Astrocyte of the cerebellum (primary cell): ENCODE results near the gene TRABD2B.

ENCODE experiments used
- DNase-seq: peaks from one replicate; pipeline ENCODE4 v3.0.0-alpha.2; 2011; ENCODE audit warnings: low read depth
- H3K4me3 ChIP-seq: 2 replicates; pipeline ENCODE4 v1.5.1; 2011; ENCODE audit warnings: mild to moderate bottlenecking, low read depth, low read length, moderate library complexity
- CTCF ChIP-seq: IDR thresholded peaks from 2 replicates; pipeline ENCODE4 v1.5.1; 2012; ENCODE audit warnings: low read length, low read depth, moderate library complexity, mild to moderate bottlenecking; ENCODE audit errors: missing control alignments
- in situ Hi-C: cut with HindIII; loops from 2 replicates; pipeline ENCODE4 v1.10.0; 2017; ENCODE audit warnings: low sequenced_read_pairs

Gene TRABD2B

DNA sequence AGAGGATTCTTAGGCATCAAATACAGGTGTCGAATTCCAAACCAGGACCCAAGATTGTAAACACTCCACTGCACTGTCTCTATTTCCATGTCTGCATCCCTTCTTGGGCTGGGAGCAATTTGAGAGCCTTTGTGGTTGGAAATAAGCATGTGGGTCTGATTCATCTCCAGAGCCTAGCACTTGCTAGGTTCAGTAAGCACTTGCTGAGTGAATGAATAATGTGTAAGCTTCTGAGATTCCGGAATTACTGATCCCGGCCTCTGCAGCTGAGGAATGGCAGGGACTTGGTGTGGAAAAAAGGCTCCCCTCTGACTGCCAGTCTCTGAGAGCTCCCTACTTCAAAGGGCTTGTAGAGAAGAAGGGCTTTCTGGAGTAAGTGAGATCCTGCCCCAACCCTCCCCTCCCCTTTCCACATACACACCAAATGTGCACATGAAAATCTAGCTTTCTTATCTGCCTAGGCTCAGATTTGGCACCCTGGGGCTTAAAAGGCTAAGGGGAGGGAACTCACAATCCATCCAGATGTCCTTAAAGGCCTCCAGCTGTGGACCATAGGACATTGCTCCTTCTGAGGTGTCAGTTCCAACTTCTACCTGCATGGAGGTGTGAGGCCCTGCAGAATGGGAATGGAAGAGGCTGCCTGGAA lies 39.6 kb upstream of the TRABD2B start:
- DNase-seq, result no peak
- no peak overlapping the region for H3K4me3 ChIP-seq
- in situ Hi-C loops, result loop anchor here (10.0 kb wide), 1 partner anchor 48 kb away; no protein-coding TSS in a partner anchor
- no peak for TF ChIP-seq CTCF

DNA sequence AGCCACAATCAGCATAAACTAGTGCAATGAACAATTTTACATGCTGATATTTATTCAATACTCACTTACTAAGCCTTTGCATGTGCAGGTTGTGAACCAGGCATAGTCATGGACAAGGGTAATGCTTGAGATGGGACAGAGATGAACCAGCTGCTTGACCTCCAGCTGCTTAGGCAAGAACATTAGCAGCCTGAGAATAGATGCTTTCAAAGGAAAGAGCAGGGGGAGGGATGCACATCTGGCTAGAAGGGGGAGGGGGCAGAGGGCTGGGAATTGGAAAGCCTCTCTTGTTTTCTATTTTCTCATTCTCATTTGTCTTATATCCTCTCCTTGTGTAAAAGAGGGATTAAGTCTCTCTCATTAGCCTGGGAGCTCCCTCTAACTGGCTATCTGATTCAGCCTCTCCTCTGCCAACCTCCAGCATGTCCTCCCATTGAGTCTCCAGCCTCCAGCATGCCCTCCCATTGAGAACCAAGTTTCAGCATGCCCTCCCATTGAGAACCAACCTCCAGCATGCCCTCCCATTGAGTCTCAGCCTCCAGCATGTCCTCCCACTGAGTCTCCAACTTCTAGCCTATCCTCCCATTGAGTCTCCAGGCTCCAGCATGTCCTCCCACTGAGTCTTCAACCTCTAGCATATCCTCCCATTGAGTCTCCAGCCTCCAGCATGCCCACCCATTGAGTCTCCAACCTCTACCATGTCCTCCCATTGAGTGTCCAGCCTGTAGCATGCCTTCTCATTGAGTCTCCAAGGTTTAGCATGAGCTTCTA lies 38.4 kb upstream of the TRABD2B start:
- no peak for TF ChIP-seq CTCF
- in situ Hi-C loops, result loop anchor here (10.0 kb wide), 1 partner anchor 49 kb away; no protein-coding TSS in a partner anchor
- no peak for DNase-seq
- H3K4me3 ChIP-seq, result no peak overlapping the region

DNA sequence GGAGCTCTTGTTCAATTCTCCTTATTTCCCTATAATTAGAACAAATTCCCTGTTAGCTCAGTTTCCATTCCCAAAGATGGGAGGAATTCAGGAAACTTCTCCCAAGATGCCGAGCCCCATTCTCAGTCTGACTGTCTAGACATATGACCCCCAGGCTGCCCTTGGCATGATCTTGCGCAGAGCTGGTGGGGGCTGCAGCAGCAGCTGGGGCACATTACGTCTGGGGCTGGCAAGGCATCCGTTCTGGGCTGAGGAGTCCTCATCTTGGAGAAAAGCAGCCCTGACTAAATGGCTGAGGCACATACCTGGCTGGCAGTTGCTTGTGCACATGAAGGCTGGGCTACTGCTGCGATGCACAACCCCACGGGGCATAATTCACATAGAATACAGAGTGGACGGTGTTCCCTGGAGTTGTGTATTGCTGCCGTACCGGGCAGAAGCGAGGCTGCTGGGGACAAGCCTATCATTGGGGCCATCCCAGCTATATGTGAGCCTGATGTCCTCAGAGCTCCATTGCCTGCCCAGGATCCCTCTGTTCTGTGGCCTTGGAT lies 36.4 kb upstream of the TRABD2B start:
- in situ Hi-C loops, result loop anchor here (10.0 kb wide), 1 partner anchor 51 kb away; no protein-coding TSS in a partner anchor
- no peak overlapping the region for H3K4me3 ChIP-seq
- TF ChIP-seq CTCF, result no peak
- DNase-seq, result no peak

DNA sequence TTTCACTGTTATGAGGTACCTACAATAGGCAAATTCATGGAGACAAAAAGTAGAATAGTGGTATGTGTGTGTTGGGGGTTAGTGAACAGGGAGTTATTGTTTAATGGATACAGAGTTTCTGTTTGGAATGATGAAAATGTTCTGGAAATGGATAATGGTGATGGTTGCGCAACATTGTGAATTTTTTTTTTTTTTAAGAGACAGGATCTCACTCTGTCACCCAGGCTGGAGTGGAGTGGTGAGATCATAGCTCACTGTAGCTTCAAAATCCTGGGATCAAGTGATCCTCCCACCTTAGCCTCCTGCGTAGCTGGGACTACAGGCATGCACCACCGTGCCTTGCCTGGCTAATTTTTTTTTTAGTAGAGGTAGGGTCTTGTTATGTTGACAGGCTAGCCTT lies 34.5 kb upstream of the TRABD2B start:
- DNase-seq, result no peak
- no peak for TF ChIP-seq CTCF
- H3K4me3 ChIP-seq, result no peak overlapping the region
- in situ Hi-C loops, result loop anchor here (10.0 kb wide), 1 partner anchor 53 kb away; no protein-coding TSS in a partner anchor

DNA sequence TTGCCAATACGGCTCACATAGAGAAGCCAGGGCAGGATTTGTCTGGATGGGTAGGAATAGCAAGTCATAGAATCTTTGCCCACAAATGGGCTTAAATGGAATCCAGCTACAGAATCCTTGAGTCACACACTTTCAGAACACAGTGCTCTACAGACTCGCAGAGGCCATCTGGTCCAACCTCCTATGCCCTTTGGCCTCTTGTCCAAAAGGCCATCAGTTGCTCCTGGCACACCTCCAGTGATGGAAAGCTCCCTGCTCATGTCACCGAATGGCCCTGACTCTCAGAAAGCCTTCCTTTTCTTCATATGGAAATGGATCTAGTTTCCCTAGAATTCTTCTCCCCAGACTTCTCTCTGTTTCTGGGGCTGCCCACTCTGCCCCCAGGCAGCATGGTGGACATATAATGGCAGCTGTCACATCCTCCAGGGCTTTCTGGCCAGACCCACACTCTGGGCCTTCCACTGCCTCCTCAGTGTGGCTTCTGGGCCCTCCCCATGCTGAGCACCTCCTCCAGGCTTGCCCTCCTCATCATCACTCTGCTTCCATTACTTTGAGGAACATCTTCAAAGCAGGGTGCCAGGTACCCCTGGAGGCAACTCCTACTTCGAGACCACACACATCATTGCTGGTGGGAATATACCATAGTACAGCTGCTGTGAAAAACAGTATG lies 33.6 kb upstream of the TRABD2B start:
- in situ Hi-C loops, result loop anchor here (10.0 kb wide), 1 partner anchor 54 kb away; no protein-coding TSS in a partner anchor
- no peak for DNase-seq
- no peak for TF ChIP-seq CTCF
- no peak overlapping the region for H3K4me3 ChIP-seq

DNA sequence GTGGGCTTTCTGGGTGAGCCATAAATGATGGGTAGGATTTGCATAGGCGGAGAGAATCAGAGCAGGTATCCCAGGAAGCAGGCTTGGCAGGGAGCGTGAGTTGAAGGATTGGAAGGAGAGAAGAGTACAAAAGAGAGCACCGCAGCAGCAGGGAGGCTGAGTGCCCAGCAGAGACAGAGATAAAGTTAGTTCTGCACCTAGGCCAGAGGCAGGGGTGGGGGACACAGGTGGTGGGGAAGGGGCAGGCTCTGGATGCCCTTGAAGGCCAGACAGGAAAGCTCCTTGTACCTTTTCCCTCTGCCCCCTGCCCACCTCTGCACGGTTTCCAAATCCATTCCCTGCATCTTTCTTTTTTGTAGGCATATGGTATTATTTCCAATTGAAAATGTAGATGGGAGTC lies 33.0 kb upstream of the TRABD2B start:
- in situ Hi-C loops, result loop anchor here (10.0 kb wide), 1 partner anchor 55 kb away; no protein-coding TSS in a partner anchor
- H3K4me3 ChIP-seq, result no peak overlapping the region
- TF ChIP-seq CTCF, result no peak
- DNase-seq, result no peak
